Ectodermal cell (in vitro differentiated cells): Measurements from ENCODE around the gene DMC1. TPM values are rescaled to one million over a fixed set of nuclear protein-coding genes. Genes with fewer than 3 reads are reported as not detected.
"Not testable (repeated sequence)": the region's sequence is repeated elsewhere in the genome, so short reads cannot be mapped to it uniquely, and the experiment has no call there.

Experiments
- H3K27ac ChIP-seq: 2 replicates; pipeline ENCODE4 v1.7.0; 2013; ENCODE audit warnings: mild to moderate bottlenecking, low read depth, low read length; ENCODE audit not compliant: insufficient read depth, poor library complexity, severe bottlenecking
- H3K27me3 ChIP-seq: 2 replicates; pipeline ENCODE4 v1.7.0; 2013; ENCODE audit warnings: mild to moderate bottlenecking, low read length; ENCODE audit not compliant: insufficient read depth, control insufficient read depth, poor library complexity, severe bottlenecking
- H3K36me3 ChIP-seq: one replicate; pipeline ENCODE4 v1.7.0; 2013; ENCODE audit warnings: low read length; ENCODE audit not compliant: control insufficient read depth, insufficient read depth
- H3K4me1 ChIP-seq: one replicate; pipeline ENCODE4 v1.7.0; 2013; ENCODE audit warnings: low read length; ENCODE audit not compliant: control insufficient read depth, insufficient read depth
- H3K4me3 ChIP-seq: 2 replicates; pipeline ENCODE4 v1.7.0; 2013; ENCODE audit warnings: low read depth, low read length, control low read depth; ENCODE audit not compliant: insufficient read depth
- H3K9me3 ChIP-seq: 2 replicates; pipeline ENCODE4 v1.7.0; 2013; ENCODE audit warnings: mild to moderate bottlenecking, low read length, moderate library complexity; ENCODE audit not compliant: control insufficient read depth
- WGBS, 2 experiments: methylation state at CpG; one replicate each; pipeline ENCODE4 v1.1.7; 2013; ENCODE audit warnings: missing lambda C conversion rate in 2 of 2; 5-methylcytosine and 5-hydroxymethylcytosine counted together
- polyA plus RNA-seq, 4 experiments: library from polyadenylated mRNA; stranded (reverse); fragments of 50-300 nt; gene quantifications; one replicate each; pipeline ENCODE4 v1.2.3, GENCODE V29; 2013

DMC1 gene, protein sequence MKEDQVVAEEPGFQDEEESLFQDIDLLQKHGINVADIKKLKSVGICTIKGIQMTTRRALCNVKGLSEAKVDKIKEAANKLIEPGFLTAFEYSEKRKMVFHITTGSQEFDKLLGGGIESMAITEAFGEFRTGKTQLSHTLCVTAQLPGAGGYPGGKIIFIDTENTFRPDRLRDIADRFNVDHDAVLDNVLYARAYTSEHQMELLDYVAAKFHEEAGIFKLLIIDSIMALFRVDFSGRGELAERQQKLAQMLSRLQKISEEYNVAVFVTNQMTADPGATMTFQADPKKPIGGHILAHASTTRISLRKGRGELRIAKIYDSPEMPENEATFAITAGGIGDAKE
- polyA plus RNA-seq (2013, experiment 1 of 4) = 21.0 TPM
- polyA plus RNA-seq (2013, experiment 2 of 4) = 13.4 TPM
- 7.3 TPM for polyA plus RNA-seq (2013, experiment 3 of 4)
- 8.1 TPM for polyA plus RNA-seq (2013, experiment 4 of 4)

DNA sequence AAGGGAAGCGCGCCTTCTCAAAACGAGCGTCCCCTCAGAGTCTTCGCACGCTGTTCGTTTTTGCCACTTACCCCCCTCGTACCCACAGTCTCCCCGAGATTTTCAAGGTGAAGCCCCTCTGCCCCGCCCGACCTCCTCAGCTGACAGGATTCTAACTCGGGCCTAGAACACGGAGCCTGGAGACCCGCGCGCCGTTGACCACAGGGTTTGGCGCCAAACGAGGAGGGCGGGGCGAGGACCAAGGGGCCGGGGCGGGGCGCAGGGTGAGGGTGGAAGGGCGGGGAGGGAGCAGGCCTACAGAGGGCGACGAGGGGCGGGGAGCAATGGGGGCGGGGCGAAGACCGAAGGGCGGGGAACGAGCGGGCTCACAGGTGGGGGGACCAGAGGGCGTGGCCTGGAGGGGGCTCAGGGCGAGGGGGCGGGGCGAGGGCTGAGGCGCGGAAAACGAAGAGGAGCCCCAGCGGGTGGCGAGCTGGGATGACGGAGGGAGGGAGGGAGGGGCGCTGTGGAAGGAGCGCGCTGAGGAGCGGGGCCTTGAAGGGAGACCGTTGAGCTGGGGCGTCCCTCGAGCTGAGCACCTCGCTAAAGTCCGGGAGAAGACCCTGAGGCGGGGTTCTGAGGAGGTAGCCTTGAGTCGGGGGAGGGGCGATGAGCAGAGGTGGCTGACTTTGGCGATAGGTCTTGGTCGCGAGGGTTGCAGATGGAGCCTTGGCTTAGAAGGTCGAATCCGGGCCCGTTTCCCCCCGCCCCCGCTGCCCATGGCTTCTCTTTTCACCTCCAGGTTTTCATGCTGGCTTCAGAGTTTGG is at the start of gene DMC1:
Gene DMC1, minus strand, starts transcription at position 212 of the 807 bp plus-strand sequence. CDS start 1,927 bp downstream, outside the sequence.
- peaks cover 5% of the 10 kb centered on the region for H3K27me3 ChIP-seq
- H3K27ac ChIP-seq = peak within 1 kb of the TSS; percentile 77
- WGBS, 2 experiments = 0% methylated on average over 63 to 64 of the region's 64 CpGs

DNA sequence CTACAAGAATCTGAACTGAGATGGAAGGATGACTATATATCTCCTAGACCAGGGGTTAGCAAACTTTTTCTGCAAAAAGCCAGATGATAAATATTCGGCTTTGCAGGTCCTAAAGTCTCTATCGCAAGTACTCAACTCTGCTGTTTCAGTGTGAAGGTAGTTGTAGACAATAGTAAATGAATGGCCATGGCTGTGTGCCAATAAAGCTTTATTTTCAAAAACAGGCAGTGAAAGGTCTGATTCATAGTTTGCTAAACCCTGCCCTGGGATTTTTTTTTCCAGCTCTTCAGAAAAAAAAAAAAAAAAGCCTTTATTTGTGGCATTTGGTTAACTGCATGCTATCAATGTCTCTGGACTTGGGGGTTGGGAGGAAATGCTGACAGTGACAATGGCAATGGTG is 48.7 kb upstream of the DMC1 start:
- no peaks in the 10 kb centered on the region for H3K4me1 ChIP-seq
- 95 to 97% methylated on average over 2 of the region's 2 CpGs for WGBS, 2 experiments
- peaks cover 24% of the 10 kb centered on the region for H3K36me3 ChIP-seq
- no peaks in the 10 kb centered on the region for H3K27me3 ChIP-seq
- no peak overlapping the region for H3K4me3 ChIP-seq
- no peaks in the 10 kb centered on the region for H3K9me3 ChIP-seq
- H3K27ac ChIP-seq = no peak overlapping the region

More for the DNA sequence above, at the start of gene DMC1:
- Histone ChIP-seq H3K4me1 (peaks cover 8% of the 10 kb centered on the region), H3K36me3 (no peaks in the 10 kb centered on the region), H3K4me3 (peak within 1 kb of the TSS; percentile 54), H3K9me3 (no peaks in the 10 kb centered on the region)

DNA sequence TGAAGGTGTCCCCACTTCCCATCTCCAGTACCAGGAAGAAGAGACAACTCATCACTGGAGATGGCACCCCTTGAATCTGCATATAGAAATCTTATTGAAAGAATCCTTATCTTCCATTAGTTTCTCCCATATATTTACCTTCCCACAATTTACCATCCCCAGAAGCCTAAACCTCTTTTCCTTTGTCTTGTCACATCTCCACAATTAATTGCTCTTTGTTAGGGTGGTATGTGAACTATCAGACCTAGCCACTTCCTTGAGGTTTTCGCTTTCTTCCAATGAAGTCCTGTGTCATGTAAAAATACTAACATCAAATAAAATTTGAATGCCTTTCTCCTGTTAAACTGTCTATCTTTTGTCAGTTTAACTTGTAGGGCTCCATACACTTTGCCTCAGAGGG is 48.3 kb upstream of the DMC1 start:
- Histone ChIP-seq H3K27me3 (no peaks in the 10 kb centered on the region), H3K9me3 (no peaks in the 10 kb centered on the region), H3K4me3 (no peak overlapping the region), H3K27ac (no peak overlapping the region), H3K4me1 (no peaks in the 10 kb centered on the region), H3K36me3 (peaks cover 24% of the 10 kb centered on the region)
- WGBS, 2 experiments = 100% methylated on average over 1 of the region's 1 CpG; no CpG with 5 or more reads in 1 of the 2 experiments

DNA sequence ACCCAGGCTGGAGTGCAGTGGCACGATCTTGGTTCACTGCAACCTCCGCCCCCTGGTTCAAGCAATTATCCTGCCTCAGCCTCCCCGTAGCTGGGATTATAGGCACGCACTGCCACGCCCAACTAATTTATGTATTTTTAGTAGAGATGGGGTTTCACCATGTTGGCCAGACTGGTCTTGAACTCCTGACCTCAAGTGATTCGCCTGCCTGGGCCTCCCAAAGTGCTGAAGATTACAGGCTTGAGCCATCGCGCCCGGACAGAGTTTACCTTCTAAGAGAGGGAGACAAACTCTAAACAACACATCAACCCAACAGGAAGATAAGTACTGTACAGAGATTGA is 45.1 kb upstream of the DMC1 start:
- 96% methylated on average over 8 to 9 of the region's 9 CpGs for WGBS, 2 experiments
- peaks cover 23% of the 10 kb centered on the region for H3K36me3 ChIP-seq

DNA sequence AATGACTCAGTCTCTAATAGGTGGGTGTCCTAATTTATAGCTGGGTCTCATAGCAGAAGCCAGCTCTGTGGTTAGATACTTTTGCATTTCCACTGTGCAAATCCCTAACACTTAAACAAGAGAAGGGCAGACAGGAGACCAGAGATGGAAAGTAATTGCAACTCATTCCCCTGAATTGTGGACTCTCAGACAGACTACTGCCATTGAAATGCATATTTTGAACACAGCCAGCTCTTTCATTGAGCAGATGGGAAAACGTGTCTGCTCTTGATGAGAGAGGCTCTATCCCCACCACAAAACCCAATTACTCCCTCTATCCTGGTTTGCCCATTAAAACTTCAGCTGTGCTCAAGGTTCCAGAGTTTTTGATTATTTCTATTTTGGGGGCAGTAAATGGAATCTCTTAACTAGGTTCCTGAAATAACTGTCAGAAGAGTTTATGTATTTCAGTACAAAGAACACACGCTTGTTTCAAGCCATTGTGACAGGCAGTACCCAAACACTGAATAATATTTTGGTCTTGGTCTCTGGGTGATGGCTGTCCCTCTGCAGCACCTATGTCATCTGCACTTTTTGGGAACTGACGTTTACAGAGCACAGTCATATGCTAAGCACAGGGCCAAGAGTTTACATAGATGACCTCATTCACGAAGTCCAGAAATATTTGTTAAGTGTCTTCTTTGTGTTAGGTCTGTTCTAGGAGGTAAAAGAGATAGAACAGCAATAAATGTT is 44.5 kb upstream of the DMC1 start:
- no peaks in the 10 kb centered on the region for H3K27me3 ChIP-seq
- H3K4me1 ChIP-seq = no peaks in the 10 kb centered on the region
- no peaks in the 10 kb centered on the region for H3K9me3 ChIP-seq
- 82% methylated on average over 4 of the region's 4 CpGs for WGBS, 2 experiments
- peaks cover 18% of the 10 kb centered on the region for H3K36me3 ChIP-seq
- H3K27ac ChIP-seq = no peak overlapping the region
- no peak overlapping the region for H3K4me3 ChIP-seq

More for the DNA sequence above, 45.1 kb upstream of the DMC1 start:
- not testable (repeated sequence) for H3K9me3 ChIP-seq, H3K27ac ChIP-seq, H3K4me3 ChIP-seq, H3K27me3 ChIP-seq, H3K4me1 ChIP-seq

DNA sequence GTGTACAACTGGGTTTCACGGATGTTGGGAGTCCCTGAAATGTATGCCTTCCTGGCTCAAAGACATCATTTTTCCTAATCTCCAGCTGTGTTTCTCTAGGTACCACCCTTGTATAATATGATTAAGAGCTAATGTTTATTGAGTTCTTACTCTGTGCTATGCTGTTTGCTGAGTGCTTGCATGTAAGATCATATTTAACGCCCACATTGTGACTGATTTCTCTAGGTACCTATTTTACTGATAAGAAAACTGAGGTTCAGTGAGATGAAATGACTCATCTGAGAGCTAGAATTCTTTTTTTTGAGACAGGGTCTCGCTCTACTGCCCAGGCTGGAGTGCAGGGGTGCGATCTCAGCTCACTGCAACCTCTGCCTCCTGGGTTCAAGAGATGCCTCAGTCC is 43.6 kb upstream of the DMC1 start:
- Histone ChIP-seq H3K9me3 (no peaks in the 10 kb centered on the region), H3K36me3 (peaks cover 12% of the 10 kb centered on the region), H3K4me3 (no peak overlapping the region), H3K27me3 (no peaks in the 10 kb centered on the region), H3K27ac (no peak overlapping the region), H3K4me1 (no peaks in the 10 kb centered on the region)
- WGBS, 2 experiments = 97 to 98% methylated on average over 4 of the region's 4 CpGs

DNA sequence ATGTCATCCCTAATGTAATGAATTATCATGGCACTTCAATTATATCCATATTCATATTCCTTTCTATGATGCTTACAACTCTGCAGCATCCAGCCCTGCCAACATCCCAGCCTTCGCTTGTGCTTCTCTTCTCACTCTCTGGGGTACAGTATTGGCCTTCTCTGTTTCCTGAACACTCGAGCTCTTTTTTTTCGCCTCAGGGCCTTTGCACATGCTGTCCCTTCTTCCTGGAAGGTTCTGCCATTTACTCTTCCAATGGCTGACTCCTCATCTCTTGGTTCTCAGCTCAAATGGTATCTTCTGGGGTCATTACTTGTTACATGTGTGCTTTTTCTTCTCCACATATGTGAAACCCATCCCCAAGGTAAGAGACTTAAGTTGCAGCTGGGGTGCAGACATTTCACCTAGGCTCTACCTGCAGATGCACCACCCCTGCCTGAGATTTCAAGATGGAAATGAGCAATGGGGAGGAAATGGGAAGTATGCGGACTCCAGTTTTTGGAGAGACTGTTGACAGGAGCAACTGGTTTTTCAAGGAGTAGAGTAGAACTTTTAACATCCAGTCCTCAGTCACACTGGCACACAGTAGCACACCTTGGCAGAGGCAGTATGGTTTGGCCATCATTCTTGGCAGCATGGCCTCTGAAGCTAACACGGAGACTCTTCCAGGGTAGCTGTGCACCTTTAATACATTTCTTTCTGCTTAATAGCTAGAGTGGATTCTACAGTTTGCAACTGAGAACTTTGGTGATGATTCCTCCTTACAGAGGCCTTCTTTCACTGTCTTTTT is 42.4 kb upstream of the DMC1 start:
- Histone ChIP-seq H3K27ac (no peak overlapping the region), H3K4me1 (no peaks in the 10 kb centered on the region), H3K4me3 (no peak overlapping the region), H3K9me3 (no peaks in the 10 kb centered on the region), H3K36me3 (peaks cover under 1% of the 10 kb centered on the region), H3K27me3 (no peaks in the 10 kb centered on the region)
- 93% methylated on average over 5 of the region's 5 CpGs for WGBS, 2 experiments

DNA sequence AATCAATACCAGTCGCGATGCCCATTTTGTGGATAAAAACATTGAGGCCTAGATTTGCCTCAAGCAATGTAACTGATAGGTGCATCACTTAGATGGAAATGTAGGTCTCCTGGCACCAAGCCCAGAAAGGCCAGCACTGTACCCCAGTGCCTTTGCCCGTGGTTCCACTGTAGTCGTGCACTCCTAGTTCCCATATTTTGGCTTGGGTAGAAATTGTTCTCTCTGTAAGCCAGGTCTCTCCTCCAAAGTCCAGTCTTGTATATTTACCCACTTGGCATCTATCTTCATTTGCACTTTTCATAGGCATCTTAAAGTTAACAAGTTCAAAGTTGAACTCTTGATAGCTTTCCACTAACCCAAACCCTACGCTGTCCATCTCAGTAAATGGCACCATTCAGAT is 41.6 kb upstream of the DMC1 start:
- H3K9me3 ChIP-seq = no peaks in the 10 kb centered on the region
- H3K4me1 ChIP-seq = no peaks in the 10 kb centered on the region
- H3K36me3 ChIP-seq = no peaks in the 10 kb centered on the region
- H3K4me3 ChIP-seq = no peak overlapping the region
- no peak overlapping the region for H3K27ac ChIP-seq
- no peaks in the 10 kb centered on the region for H3K27me3 ChIP-seq
- 95 to 97% methylated on average over 5 of the region's 5 CpGs for WGBS, 2 experiments

DNA sequence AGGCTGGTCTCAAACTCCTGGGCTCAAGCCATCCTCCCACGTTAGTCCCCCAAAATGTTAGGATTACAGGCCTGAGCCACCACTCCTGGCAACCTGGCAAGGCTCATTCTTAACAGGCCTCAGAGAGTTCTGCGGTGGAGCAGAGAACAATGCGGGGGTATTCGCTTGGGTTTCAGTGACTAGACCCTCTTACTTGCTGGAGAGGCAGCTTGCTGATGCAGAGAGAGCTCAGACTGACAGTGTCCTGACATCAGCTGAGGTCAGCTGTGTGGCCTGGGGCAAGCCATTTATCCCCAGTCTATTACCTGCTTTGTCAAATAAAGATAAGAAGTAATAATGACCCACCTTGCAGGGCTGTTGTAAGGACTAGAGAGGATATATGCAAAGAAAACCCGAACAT is 40.3 kb upstream of the DMC1 start:
- no peaks in the 10 kb centered on the region for H3K9me3 ChIP-seq
- 95% methylated on average over 5 of the region's 5 CpGs for WGBS, 2 experiments
- no peak overlapping the region for H3K4me3 ChIP-seq
- no peak overlapping the region for H3K27ac ChIP-seq
- H3K27me3 ChIP-seq = no peaks in the 10 kb centered on the region
- H3K36me3 ChIP-seq = no peaks in the 10 kb centered on the region
- H3K4me1 ChIP-seq = no peaks in the 10 kb centered on the region
